Gastrocnemius medialis (tissue), 4 donors: ENCODE data around the gene CCR3.

ENCODE experiments used
- CTCF ChIP-seq, 5 experiments: fragments of 450-650 bp in 3 of 5; fragments of 200-600 bp in 2 of 5; sonication (generic) in 2 of 5; IDR thresholded peaks in 4 of 5; conservative IDR thresholded peaks in 1 of 5; 1 replicate in 4 of 5; 2 replicates in 1 of 5; pipeline ENCODE4 v1.5.1; 2016 to 2019; ENCODE audit warnings: antibody characterized with exemption in 5 of 5, mild to moderate bottlenecking in 3 of 5, moderate library complexity in 3 of 5
- POLR2A ChIP-seq, 2 donors: fragments of 450-650 bp; IDR thresholded peaks; one replicate each; pipeline ENCODE4 v1.6.1; 2017; ENCODE audit warnings: antibody characterized with exemption in 2 of 2, mild to moderate bottlenecking in 2 of 2, moderate library complexity in 2 of 2

GRCh38 chr3:46243560-46243959, 1.3 kb downstream of the CCR3 start:
- TF ChIP-seq CTCF (IDR thresholded peaks at IDR 0.05 in 4 of 5, conservative IDR thresholded peaks at IDR 0.05 in 1 of 5) (no peak), POLR2A (IDR thresholded peaks at IDR 0.05) (no peak)
